Nephron (organoid): ENCODE results near the gene NCOA1.

Source experiments
- H3K27ac Mint-ChIP-seq, 3 experiments: 2 replicates each; pipeline ENCODE4 v1.8.0; 2020; ENCODE audit warnings: mixed read lengths in 3 of 3, mild to moderate bottlenecking in 2 of 3, moderate library complexity in 1 of 3
- H3K27me3 Mint-ChIP-seq: 2 replicates; pipeline ENCODE4 v1.8.0; 2021; ENCODE audit warnings: low read depth, mild to moderate bottlenecking, moderate library complexity, mixed read lengths
- H3K36me3 Mint-ChIP-seq: 2 replicates; pipeline ENCODE4 v1.8.0; 2020; ENCODE audit warnings: low read depth, mixed read lengths
- H3K4me1 Mint-ChIP-seq: 2 replicates; pipeline ENCODE4 v1.8.0; 2020; ENCODE audit warnings: mixed read lengths
- H3K4me3 Mint-ChIP-seq, 3 experiments: 2 replicates each; pipeline ENCODE4 v1.8.0; 2020; ENCODE audit warnings: mild to moderate bottlenecking in 3 of 3, mixed read lengths in 3 of 3, moderate library complexity in 2 of 3
- H3K9me3 Mint-ChIP-seq: 2 replicates; pipeline ENCODE4 v1.8.0; 2020; ENCODE audit warnings: mixed read lengths
- CTCF ChIP-seq, 3 experiments: fragments of 200-600 bp; sonication (generic); IDR thresholded peaks; one replicate each; pipeline ENCODE4 v1.5.0; 2021; ENCODE audit warnings: antibody characterized with exemption in 3 of 3; ENCODE audit not compliant: unreplicated experiment in 3 of 3

Gene NCOA1

GRCh38 chr2:24621779-24622538 lies 130.9 kb downstream of the NCOA1 start:
- no peak overlapping the region for H3K27ac Mint-ChIP-seq
- no peaks in the 10 kb centered on the region for H3K9me3 Mint-ChIP-seq
- no peaks in the 10 kb centered on the region for H3K36me3 Mint-ChIP-seq
- no peak for TF ChIP-seq CTCF (IDR thresholded peaks at IDR 0.05; ENCODE audit: unreplicated experiment in 3 of 3)
- peaks cover 41% of the 10 kb centered on the region for H3K4me1 Mint-ChIP-seq
- no peak overlapping the region for H3K4me3 Mint-ChIP-seq
- no peaks in the 10 kb centered on the region for H3K27me3 Mint-ChIP-seq

GRCh38 chr2:24623535-24623934 lies 132.5 kb downstream of the NCOA1 start:
- TF ChIP-seq CTCF (IDR thresholded peaks at IDR 0.05; ENCODE audit: unreplicated experiment in 3 of 3), result no peak
- H3K9me3 Mint-ChIP-seq, result no peaks in the 10 kb centered on the region
- H3K36me3 Mint-ChIP-seq, result no peaks in the 10 kb centered on the region
- peaks cover 35% of the 10 kb centered on the region for H3K4me1 Mint-ChIP-seq
- no peak overlapping the region for H3K27ac Mint-ChIP-seq
- H3K27me3 Mint-ChIP-seq, result no peaks in the 10 kb centered on the region
- H3K4me3 Mint-ChIP-seq, result no peak overlapping the region

- Mint-ChIP-seq H3K27me3 (no peaks in the 10 kb centered on the region), H3K4me3 (no peak overlapping the region), H3K36me3 (no peaks in the 10 kb centered on the region), H3K4me1 (peaks cover 38% of the 10 kb centered on the region), H3K27ac (peak overlapping the region in 2 of 3 experiments; percentile 2 to 46), H3K9me3 (no peaks in the 10 kb centered on the region)
- no peak for TF ChIP-seq CTCF (IDR thresholded peaks at IDR 0.05; ENCODE audit: unreplicated experiment in 3 of 3)
Measured at GRCh38 chr2:24625728-24626127, 134.7 kb downstream of the NCOA1 start.

GRCh38 chr2:24626131-24626530 lies 135.1 kb downstream of the NCOA1 start:
- no peak overlapping the region for H3K4me3 Mint-ChIP-seq
- H3K27ac Mint-ChIP-seq, result peak overlapping the region in 1 of 3 experiments; percentile 3
- no peaks in the 10 kb centered on the region for H3K36me3 Mint-ChIP-seq
- peaks cover 38% of the 10 kb centered on the region for H3K4me1 Mint-ChIP-seq
- TF ChIP-seq CTCF (IDR thresholded peaks at IDR 0.05; ENCODE audit: unreplicated experiment in 3 of 3), result no peak
- H3K9me3 Mint-ChIP-seq, result no peaks in the 10 kb centered on the region
- no peaks in the 10 kb centered on the region for H3K27me3 Mint-ChIP-seq

GRCh38 chr2:24628746-24629145 lies 137.7 kb downstream of the NCOA1 start:
- Mint-ChIP-seq H3K4me1 (peaks cover 25% of the 10 kb centered on the region), H3K36me3 (no peaks in the 10 kb centered on the region), H3K27me3 (no peaks in the 10 kb centered on the region), H3K27ac (no peak overlapping the region), H3K4me3 (no peak overlapping the region), H3K9me3 (no peaks in the 10 kb centered on the region)
- no peak for TF ChIP-seq CTCF (IDR thresholded peaks at IDR 0.05; ENCODE audit: unreplicated experiment in 3 of 3)

GRCh38 chr2:24632172-24632571 lies 141.1 kb downstream of the NCOA1 start:
- Mint-ChIP-seq H3K27ac (no peak overlapping the region), H3K27me3 (no peaks in the 10 kb centered on the region), H3K4me1 (peaks cover 6% of the 10 kb centered on the region), H3K36me3 (no peaks in the 10 kb centered on the region), H3K9me3 (no peaks in the 10 kb centered on the region), H3K4me3 (no peak overlapping the region)
- no peak for TF ChIP-seq CTCF (IDR thresholded peaks at IDR 0.05; ENCODE audit: unreplicated experiment in 3 of 3)
